ENCODE data around the gene MUC22.
"Not testable (repeated sequence)": the region's sequence is repeated elsewhere in the genome, so short reads cannot be mapped to it uniquely, and the experiment has no call there.

MUC22 gene

DNA sequence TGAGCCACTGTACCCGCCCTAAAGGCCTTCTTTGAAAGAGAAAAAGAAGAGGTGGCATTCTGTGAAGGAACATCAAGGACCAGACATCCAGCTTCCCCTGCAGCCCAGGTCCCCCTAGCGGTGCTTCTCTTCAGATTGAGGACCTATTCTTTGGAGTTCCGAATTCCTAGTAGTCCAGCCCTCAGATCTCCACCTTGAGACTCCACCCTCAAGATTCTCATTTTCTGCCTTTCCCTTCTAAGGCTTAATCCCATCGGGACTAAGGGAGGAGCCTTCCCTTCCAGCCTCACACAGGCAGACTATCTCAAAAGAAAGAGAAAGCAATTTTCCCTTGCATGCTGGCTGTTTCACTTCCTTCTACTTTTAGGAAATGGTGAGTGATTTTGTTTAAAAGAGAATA is 32.5 kb downstream of the MUC22 start:
- in situ Hi-C loops (cut with HindIII; ENCODE audit: low sequenced_read_pairs) = no loop called here
- no peak overlapping the region for H3K4me3 ChIP-seq (ENCODE audit: low read depth, low read length)
- DNase-seq (ENCODE audit: low read depth) = no peak
- TF ChIP-seq, protein P1, sequence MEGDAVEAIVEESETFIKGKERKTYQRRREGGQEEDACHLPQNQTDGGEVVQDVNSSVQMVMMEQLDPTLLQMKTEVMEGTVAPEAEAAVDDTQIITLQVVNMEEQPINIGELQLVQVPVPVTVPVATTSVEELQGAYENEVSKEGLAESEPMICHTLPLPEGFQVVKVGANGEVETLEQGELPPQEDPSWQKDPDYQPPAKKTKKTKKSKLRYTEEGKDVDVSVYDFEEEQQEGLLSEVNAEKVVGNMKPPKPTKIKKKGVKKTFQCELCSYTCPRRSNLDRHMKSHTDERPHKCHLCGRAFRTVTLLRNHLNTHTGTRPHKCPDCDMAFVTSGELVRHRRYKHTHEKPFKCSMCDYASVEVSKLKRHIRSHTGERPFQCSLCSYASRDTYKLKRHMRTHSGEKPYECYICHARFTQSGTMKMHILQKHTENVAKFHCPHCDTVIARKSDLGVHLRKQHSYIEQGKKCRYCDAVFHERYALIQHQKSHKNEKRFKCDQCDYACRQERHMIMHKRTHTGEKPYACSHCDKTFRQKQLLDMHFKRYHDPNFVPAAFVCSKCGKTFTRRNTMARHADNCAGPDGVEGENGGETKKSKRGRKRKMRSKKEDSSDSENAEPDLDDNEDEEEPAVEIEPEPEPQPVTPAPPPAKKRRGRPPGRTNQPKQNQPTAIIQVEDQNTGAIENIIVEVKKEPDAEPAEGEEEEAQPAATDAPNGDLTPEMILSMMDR (IDR thresholded peaks at IDR 0.05; ENCODE audit: low read depth, low read length, missing control alignments) = peak; percentile 60

DNA sequence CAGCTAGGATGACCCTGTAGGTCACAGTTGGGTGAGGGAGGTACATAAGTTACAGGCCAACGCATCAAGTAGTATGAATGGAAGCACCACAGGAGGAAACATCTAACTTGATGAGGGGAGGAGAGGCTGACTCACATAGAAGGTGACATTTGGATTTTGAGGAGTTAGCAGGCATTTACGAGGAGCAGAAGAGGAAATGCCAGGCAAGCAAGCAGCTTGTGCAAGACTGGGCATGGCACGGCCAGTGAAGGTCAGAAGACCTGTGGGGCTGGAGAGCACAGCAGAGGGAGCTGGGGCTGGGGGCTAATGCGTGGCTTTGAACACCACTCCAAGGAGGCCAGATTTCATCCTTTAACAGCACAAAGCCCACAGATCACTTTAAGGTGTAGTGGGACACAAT is 37.8 kb downstream of the MUC22 start:
- TF ChIP-seq, protein P1 (IDR thresholded peaks at IDR 0.05; ENCODE audit: low read depth, low read length, missing control alignments) = no peak
- no peak for DNase-seq (ENCODE audit: low read depth)
- in situ Hi-C loops (cut with HindIII; ENCODE audit: low sequenced_read_pairs) = no loop called here
- H3K4me3 ChIP-seq (ENCODE audit: low read depth, low read length) = no peak overlapping the region

- no peak overlapping the region for H3K4me3 ChIP-seq (ENCODE audit: low read depth, low read length)
- in situ Hi-C loops (cut with HindIII; ENCODE audit: low sequenced_read_pairs) = no loop called here
- DNase-seq (ENCODE audit: low read depth) = no peak
- TF ChIP-seq, protein P1 (IDR thresholded peaks at IDR 0.05; ENCODE audit: low read depth, low read length, missing control alignments) = no peak
These were observed 39.2 kb downstream of the MUC22 start for GRCh38 chr6:31049518-31049917.

- H3K4me3 ChIP-seq (ENCODE audit: low read depth, low read length); in situ Hi-C loops (cut with HindIII; ENCODE audit: low sequenced_read_pairs); DNase-seq (ENCODE audit: low read depth): not testable (repeated sequence)
These were observed 42.9 kb downstream of the MUC22 start for GRCh38 chr6:31053187-31053586.

DNA sequence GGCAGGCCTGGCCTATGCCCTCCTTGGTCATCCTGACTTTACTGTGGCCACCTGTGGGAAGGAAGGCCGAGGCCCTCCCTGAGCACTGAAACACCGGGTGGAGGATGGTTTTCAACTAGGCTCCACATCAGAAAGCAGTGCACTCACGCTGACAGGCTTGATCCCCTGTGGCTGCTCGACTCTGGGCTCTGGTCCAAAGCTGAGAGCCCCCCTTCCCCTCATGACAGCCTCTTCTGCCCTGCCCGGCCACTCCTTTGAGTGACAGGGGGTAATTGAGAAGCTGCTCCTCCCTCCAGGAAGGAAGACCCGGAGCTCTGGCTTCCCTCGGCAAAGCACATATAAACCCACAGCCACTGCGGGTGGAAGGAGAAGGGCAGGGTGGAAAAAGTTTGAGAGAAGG is 43.6 kb downstream of the MUC22 start:
- in situ Hi-C loops (cut with HindIII; ENCODE audit: low sequenced_read_pairs) = no loop called here
- no peak overlapping the region for H3K4me3 ChIP-seq (ENCODE audit: low read depth, low read length)
- no peak for DNase-seq (ENCODE audit: low read depth)
- TF ChIP-seq, protein P1 (IDR thresholded peaks at IDR 0.05; ENCODE audit: low read depth, low read length, missing control alignments) = no peak

DNA sequence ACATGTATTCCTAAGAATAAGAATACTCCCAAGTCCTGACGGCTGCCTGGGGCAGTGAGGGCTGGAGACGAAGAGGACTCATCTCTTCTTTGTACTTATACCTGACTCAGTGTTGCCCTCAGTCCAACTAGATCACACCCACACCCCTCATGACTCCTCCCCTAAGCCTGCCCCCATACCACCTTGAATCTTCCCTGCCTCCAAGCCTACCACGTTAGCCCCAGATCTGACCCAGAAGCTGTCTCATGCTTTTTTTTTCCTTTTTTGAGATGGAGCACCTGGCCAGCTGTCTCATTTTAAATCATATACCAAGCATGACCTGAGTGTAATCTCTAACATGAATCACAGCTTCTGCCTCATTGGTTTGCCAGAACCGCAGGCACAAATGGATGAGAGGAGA is 45.2 kb downstream of the MUC22 start:
- H3K4me3 ChIP-seq (ENCODE audit: low read depth, low read length) = no peak overlapping the region
- in situ Hi-C loops (cut with HindIII; ENCODE audit: low sequenced_read_pairs) = no loop called here
- DNase-seq (ENCODE audit: low read depth) = no peak
- TF ChIP-seq, protein P1 (IDR thresholded peaks at IDR 0.05; ENCODE audit: low read depth, low read length, missing control alignments) = no peak

- DNase-seq (ENCODE audit: low read depth) = peak; percentile 37
- TF ChIP-seq, protein P1 (IDR thresholded peaks at IDR 0.05; ENCODE audit: low read depth, low read length, missing control alignments) = no peak
- H3K4me3 ChIP-seq (ENCODE audit: low read depth, low read length) = no peak overlapping the region
- in situ Hi-C loops (cut with HindIII; ENCODE audit: low sequenced_read_pairs) = no loop called here
These were observed 47.2 kb downstream of the MUC22 start for GRCh38 chr6:31057426-31058003.

Data from astrocyte of the cerebellum (primary cell).